Astrocyte of the cerebellum (primary cell): ENCODE data around the gene VMAC.
"Not testable (repeated sequence)": the region's sequence is repeated elsewhere in the genome, so short reads cannot be mapped to it uniquely, and the experiment has no call there.

Source experiments
- DNase-seq: peaks from one replicate; pipeline ENCODE4 v3.0.0-alpha.2; 2011; ENCODE audit warnings: low read depth
- H3K4me3 ChIP-seq: 2 replicates; pipeline ENCODE4 v1.5.1; 2011; ENCODE audit warnings: mild to moderate bottlenecking, low read depth, low read length, moderate library complexity
- in situ Hi-C: cut with HindIII; loops from 2 replicates; pipeline ENCODE4 v1.10.0; 2017; ENCODE audit warnings: low sequenced_read_pairs
- TF ChIP-seq, protein P1 (sequence below): IDR thresholded peaks from 2 replicates; pipeline ENCODE4 v1.5.1; 2012; ENCODE audit warnings: low read length, low read depth, moderate library complexity, mild to moderate bottlenecking; ENCODE audit errors: missing control alignments

The VMAC gene

DNA sequence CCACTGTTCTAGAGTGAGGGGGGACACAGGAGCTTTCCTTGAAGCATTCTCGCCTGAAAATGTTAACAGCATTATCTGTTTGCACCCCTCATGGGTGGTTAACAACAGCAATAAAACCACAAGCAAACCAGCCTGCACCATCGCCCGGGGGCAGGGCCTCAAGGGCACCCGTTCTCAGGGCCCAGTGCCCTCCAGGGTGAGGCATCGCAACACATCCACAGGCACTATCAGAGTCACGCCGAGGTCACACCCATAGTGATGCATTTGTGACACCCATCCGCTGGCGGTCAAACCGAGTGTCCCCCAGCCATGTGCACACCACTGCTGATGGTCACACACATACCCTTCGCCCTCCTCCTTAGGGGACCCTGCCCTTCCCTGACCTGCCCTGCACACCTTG is 38.9 kb upstream of the VMAC start:
- H3K4me3 ChIP-seq = no peak overlapping the region
- DNase-seq = no peak
- in situ Hi-C loops = no loop called here
- TF ChIP-seq, protein P1, sequence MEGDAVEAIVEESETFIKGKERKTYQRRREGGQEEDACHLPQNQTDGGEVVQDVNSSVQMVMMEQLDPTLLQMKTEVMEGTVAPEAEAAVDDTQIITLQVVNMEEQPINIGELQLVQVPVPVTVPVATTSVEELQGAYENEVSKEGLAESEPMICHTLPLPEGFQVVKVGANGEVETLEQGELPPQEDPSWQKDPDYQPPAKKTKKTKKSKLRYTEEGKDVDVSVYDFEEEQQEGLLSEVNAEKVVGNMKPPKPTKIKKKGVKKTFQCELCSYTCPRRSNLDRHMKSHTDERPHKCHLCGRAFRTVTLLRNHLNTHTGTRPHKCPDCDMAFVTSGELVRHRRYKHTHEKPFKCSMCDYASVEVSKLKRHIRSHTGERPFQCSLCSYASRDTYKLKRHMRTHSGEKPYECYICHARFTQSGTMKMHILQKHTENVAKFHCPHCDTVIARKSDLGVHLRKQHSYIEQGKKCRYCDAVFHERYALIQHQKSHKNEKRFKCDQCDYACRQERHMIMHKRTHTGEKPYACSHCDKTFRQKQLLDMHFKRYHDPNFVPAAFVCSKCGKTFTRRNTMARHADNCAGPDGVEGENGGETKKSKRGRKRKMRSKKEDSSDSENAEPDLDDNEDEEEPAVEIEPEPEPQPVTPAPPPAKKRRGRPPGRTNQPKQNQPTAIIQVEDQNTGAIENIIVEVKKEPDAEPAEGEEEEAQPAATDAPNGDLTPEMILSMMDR = no peak

DNA sequence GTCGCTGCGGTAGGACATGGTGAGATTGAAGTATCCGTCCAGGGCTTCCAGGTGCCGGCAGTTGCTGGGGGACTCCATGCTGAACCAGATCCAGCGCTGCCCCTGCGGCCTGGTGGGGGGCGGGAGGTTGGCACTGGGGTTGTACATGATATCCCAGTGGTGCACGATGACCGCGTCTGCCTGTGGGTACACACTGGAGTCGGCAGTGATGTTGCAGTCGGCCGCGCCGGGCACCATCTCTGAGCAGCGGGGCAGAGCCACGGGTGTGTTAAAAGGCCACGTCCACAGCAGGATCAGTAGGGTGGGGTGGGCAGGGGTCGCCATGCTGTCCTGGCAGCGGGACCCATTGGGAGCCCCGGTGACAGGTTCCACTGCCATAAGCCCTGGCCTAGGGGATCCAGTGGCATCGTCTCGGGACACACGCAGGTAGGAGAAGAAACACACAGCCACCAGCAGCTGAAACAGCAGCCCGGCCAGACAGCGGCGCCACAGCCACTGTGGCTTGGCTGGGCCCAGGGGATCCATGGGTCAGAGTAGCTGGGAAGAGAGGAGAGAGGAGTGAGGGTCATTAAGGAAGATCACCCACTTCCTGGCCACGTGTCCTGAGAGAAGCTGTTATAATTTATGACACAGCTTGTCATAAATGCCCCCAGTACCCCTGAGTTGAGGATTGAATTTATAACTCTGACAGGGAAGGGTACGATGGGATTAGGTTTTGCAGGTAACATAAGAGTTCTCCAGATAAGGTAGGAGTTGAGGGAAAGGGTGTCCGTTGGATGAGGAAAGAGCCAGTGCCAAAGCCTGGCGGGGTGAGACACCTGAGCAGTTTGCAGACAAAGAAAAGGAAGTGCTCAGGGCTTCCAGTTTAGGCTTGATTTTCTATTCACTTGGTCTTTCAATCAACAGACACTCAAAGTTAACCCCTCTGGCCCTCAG is 37.2 kb upstream of the VMAC start:
- DNase-seq = no peak
- TF ChIP-seq, protein P1 = no peak
- H3K4me3 ChIP-seq = no peak overlapping the region
- in situ Hi-C loops = no loop called here

DNA sequence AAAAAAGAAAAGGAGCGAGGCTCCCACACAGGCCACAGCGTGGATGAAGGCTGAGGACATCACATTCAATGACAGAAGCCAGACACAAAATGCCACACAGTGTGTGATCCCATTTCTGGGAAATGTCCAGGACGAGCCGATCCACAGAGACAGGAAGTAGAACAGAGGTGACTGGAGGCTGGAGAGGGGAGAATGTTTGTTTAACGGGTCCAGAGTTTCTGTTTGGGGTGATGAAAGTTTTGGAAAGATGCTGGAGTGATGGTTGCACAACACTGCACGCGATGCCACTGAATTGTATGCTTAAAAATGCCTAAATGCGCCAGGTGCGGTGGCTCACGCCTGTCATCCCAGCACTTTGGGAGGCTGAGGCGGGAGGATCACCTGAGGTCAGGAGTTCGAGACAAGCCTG is 33.7 kb upstream of the VMAC start:
- no peak for DNase-seq
- in situ Hi-C loops = no loop called here
- no peak overlapping the region for H3K4me3 ChIP-seq
- TF ChIP-seq, protein P1 = no peak

DNA sequence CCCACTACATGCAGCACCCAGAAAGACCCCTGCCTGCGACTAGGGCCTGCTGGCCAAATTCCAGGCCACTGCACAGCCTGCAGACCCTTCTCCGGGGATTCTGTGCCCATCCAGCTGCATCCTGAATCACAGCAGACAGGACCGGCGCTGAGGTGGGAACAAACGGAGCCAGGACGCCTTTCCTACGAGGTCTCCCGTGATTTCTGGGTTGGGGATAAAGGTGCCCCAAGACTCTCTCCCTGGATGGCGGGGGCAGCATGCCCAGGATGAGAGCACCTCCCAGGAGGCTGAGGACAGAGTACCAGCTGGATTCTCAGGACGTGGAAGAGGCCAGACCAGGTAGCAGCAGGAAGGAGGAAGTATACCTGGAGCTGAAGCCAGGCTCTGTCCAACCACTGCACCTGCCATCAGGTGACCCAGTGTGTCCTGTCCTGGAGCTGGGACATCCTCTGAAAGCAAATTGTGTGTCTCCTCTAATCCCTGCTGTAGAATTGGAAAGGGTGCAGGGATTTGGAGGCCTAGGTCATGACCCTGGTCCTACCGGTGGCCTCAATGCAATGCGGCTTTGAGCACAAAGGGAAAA is 31.0 kb upstream of the VMAC start:
- TF ChIP-seq, protein P1 = no peak
- in situ Hi-C loops = no loop called here
- DNase-seq = no peak
- H3K4me3 ChIP-seq = no peak overlapping the region

DNA sequence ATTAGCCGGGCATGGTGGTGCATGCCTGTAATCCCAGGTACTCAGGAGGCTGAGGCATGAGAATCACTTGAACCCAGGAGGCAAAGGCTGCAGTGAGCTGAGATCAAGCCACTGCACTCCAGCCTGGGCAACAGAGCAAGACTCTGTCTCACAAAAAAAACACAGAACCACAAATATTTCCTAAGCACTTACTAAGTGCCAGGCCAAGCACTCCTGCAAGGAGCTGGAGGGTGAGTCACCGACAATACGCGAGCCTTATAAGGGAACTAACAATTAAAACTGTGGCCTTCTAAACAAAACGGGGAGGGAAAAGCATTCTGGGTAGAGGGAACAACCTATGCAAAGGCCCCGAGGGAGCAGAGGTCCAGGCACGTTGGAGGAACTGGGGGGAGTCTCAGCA is 30.2 kb upstream of the VMAC start:
- in situ Hi-C loops, H3K4me3 ChIP-seq, DNase-seq: not testable (repeated sequence)

DNA sequence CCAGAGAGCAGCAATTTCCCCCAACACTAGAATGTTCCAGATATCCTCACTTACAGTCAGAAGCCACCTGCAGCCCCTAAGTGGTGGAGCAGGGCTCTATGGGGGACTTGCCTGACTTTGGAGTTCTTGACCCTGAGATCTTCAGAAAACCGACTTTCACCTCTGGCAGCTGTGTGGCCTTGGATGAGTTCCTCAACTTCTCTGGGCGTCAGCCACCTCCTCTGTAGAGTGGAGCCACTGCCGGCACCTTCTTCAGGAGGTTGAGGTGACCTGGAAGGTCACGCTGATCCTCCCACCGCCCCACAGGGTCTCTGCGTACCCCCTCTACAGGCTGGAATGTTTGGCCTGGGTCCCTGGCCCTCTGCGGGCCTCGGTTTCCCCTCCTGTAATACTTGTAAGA is 27.2 kb upstream of the VMAC start:
- no peak overlapping the region for H3K4me3 ChIP-seq
- in situ Hi-C loops = no loop called here
- no peak for DNase-seq
- TF ChIP-seq, protein P1 = no peak

DNA sequence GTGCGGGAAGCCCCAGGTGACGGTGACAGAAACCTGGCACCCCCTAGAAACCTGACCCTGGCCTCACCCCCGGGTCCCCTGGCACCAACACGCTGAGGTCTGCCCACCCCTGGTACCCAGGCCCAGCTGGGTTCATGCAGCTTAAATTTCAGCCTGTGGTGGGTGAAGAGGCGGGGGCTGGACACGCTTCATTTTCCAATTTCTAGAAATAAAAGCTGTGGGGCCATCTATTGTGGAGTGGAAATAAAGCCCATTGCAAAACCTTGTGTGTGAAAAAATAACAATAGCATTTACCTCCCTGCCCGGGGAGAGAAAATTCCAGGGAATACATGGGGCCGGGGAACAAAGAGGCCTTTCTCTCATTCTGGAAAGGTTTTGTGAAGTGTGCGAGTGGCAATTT is 26.8 kb upstream of the VMAC start:
- in situ Hi-C loops = no loop called here
- TF ChIP-seq, protein P1 = no peak
- H3K4me3 ChIP-seq = no peak overlapping the region
- no peak for DNase-seq
